ENCODE results near the gene RC3H2.

The RC3H2 gene

GRCh38 chr9:122797316-122798063 lies 107.7 kb downstream of the RC3H2 start:
- no peak for DNase-seq
